ENCODE results near the gene NUAK2. TPM values are rescaled to one million over a fixed set of nuclear protein-coding genes. Genes with fewer than 3 reads are reported as not detected.
A peak's percentile ranks its signal among the peaks of the same experiment; 100 is the strongest.

NUAK2 gene
- total and polyA plus RNA-seq, 2 of the 8 experiments (the other 6 are each of a cell fraction or from before 2014, with no cell fraction given): 9.4 to 12.9 TPM

- no peak overlapping the region for H4K5ac ChIP-seq (ENCODE audit: insufficient read length, low read depth, low read length)
- peaks cover 11 to 30% (median 29%) of the 10 kb centered on the region in 4 experiments for H3K27me3 ChIP-seq (replicated peaks in 1 of 4; ENCODE audit: control insufficient read depth in 3 of 4, extremely low read depth in 1 of 4, insufficient read depth in 3 of 4, low read length in 3 of 4)
- no peaks in the 10 kb centered on the region for H3K36me3 ChIP-seq (ENCODE audit: control insufficient read depth in 2 of 4, insufficient read depth in 4 of 4, low read length in 3 of 4)
- no peak overlapping the region for H2BK15ac ChIP-seq (ENCODE audit: low read length)
- H2BK5ac ChIP-seq (ENCODE audit: low read depth, low read length): no peak overlapping the region; the same call in 1 of the 2 replicates
- peak overlapping the region; percentile 80; the same call in 1 of the 2 replicates for H2AFZ ChIP-seq (ENCODE audit: low read length)
- H3K27ac ChIP-seq (ENCODE audit: low read depth, low read length): no peak overlapping the region
- peak overlapping the region; percentile 74; the same call in 1 of the 2 replicates for H3K18ac ChIP-seq (ENCODE audit: extremely low read depth, low read length)
- H3K9ac ChIP-seq (replicated peaks in 1 of 4; ENCODE audit: extremely low read depth in 1 of 4, low read depth in 3 of 4, low read length in 3 of 4): no peak overlapping the region; a peak in 1 of 7 replicates
- FAIRE-seq (no peak), DNase-seq (ENCODE audit: low read depth in 1 of 2, low spot score in 2 of 2) (peak in 1 of 2 experiments; percentile 72)
- no peak overlapping the region for H3K4ac ChIP-seq (replicated peaks; ENCODE audit: insufficient read length, low read depth, low read length)
- H3K79me1 ChIP-seq (ENCODE audit: low read depth, low read length): no peaks in the 10 kb centered on the region
- H4K91ac ChIP-seq (replicated peaks; ENCODE audit: insufficient read length, low read length): no peak overlapping the region
- peak overlapping the region; percentile 82 to 93 for H3K4me2 ChIP-seq (ENCODE audit: insufficient read depth in 1 of 2, low read depth in 2 of 2, low read length in 2 of 2)
- no peak overlapping the region for H3K23ac ChIP-seq (ENCODE audit: insufficient read length)
- H3K79me2 ChIP-seq (ENCODE audit: control insufficient read depth in 1 of 2, insufficient read depth in 2 of 2, low read length in 2 of 2): no peaks in the 10 kb centered on the region
- ChIA-PET CTCF (ENCODE audit: partially characterized antibody) (interaction anchor here (0.6 to 67.1 kb wide), 11 partner anchors 8 to 180 kb away, joined by 3 to 2424 read pairs (median 4); no protein-coding TSS in a partner anchor), POLR2A (ENCODE audit: partially characterized antibody) (no interaction called here)
- peaks cover 0 to 4% of the 10 kb centered on the region in 2 experiments; a peak in 1 of 4 replicates for H3K9me3 ChIP-seq (ENCODE audit: insufficient read depth in 2 of 2, low read depth in 1 of 2, low read length in 1 of 2)
- no peak overlapping the region for H2BK120ac ChIP-seq (replicated peaks; ENCODE audit: low read depth, low read length)
- H2BK20ac ChIP-seq (ENCODE audit: low read length): no peak overlapping the region
- no peaks in the 10 kb centered on the region for H4K20me1 ChIP-seq (replicated peaks in 1 of 2; ENCODE audit: control insufficient read depth in 1 of 2, insufficient read depth in 2 of 2, low read length in 2 of 2)
- no peak overlapping the region for H2AK5ac ChIP-seq (ENCODE audit: low read depth, low read length)
- H2BK12ac ChIP-seq (ENCODE audit: low read depth, low read length): peak overlapping the region; percentile 78
- H3K4me3 ChIP-seq (ENCODE audit: extremely low read depth in 1 of 4, insufficient read depth in 2 of 4, low read depth in 3 of 4, low read length in 4 of 4): peak overlapping the region; percentile 52 to 70 (median 56)
- TF ChIP-seq RBBP5 (IDR thresholded peaks at IDR 0.05; ENCODE audit: borderline replicate concordance, low read depth, low read length): peak; percentile 39; the same call in 1 of the 2 replicates
- TF ChIP-seq, protein P1, sequence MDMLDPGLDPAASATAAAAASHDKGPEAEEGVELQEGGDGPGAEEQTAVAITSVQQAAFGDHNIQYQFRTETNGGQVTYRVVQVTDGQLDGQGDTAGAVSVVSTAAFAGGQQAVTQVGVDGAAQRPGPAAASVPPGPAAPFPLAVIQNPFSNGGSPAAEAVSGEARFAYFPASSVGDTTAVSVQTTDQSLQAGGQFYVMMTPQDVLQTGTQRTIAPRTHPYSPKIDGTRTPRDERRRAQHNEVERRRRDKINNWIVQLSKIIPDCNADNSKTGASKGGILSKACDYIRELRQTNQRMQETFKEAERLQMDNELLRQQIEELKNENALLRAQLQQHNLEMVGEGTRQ (IDR thresholded peaks at IDR 0.05; ENCODE audit: low read length): no peak
- no peak overlapping the region for H3K14ac ChIP-seq (ENCODE audit: insufficient read length)
- WGBS, 2 experiments (ENCODE audit: extremely low coverage in 1 of 2, insufficient coverage in 1 of 2, insufficient read length in 1 of 2, insufficient replicate concordance in 2 of 2, low coverage in 1 of 2, low lambda C conversion rate in 2 of 2, missing lambda C conversion rate in 1 of 2): 16% methylated on average over 48 of the region's 59 CpGs; no CpG with 5 or more reads in 1 of the 2 experiments
- H4K8ac ChIP-seq (ENCODE audit: extremely low read depth, insufficient read depth, low read length): no peak overlapping the region; the same call in 1 of the 2 replicates
- peaks cover 5 to 10% (median 8%) of the 10 kb centered on the region in 4 experiments for H3K4me1 ChIP-seq (replicated peaks in 1 of 4; ENCODE audit: control insufficient read depth in 3 of 4, insufficient read depth in 4 of 4, low read length in 3 of 4)
- no peak overlapping the region for H3K56ac ChIP-seq (replicated peaks; ENCODE audit: insufficient read length, low read depth, low read length)
- H3K23me2 ChIP-seq (ENCODE audit: low read depth, low read length): peaks cover 9% of the 10 kb centered on the region; the same call in 1 of the 2 replicates
Observed at GRCh38 chr1:205344066-205344928, 22.8 kb upstream of the NUAK2 start.
